KOPT-K1 (cell line): Measurements from ENCODE around the gene ANKLE2.
"Not testable (repeated sequence)": the region's sequence is repeated elsewhere in the genome, so short reads cannot be mapped to it uniquely, and the experiment has no call there.

Experiments used
- H3K27ac ChIP-seq: fragments of 200-600 bp; sonication (generic); 2 replicates; pipeline ENCODE4 v1.5.1; 2016; ENCODE audit warnings: antibody characterized with exemption, mild to moderate bottlenecking, low read depth, low read length; ENCODE audit not compliant: poor library complexity, severe bottlenecking
- H3K36me3 ChIP-seq: fragments of 200-600 bp; sonication (generic); 2 replicates; pipeline ENCODE4 v1.5.1; 2017; ENCODE audit warnings: antibody characterized with exemption, mild to moderate bottlenecking, low read length, moderate library complexity; ENCODE audit not compliant: insufficient read depth
- H3K9me3 ChIP-seq: fragments of 200-600 bp; sonication (generic); 2 replicates; pipeline ENCODE4 v1.5.1; 2017; ENCODE audit warnings: antibody characterized with exemption, low read length, mild to moderate bottlenecking; ENCODE audit not compliant: insufficient read depth, poor library complexity, severe bottlenecking

Gene ANKLE2

GRCh38 chr12:132771126-132771838, 9.7 kb upstream of the ANKLE2 start:
- no peaks in the 10 kb centered on the region for H3K9me3 ChIP-seq
- H3K36me3 ChIP-seq, result peaks cover 68% of the 10 kb centered on the region
- H3K27ac ChIP-seq, result peak overlapping the region; percentile 73

DNA sequence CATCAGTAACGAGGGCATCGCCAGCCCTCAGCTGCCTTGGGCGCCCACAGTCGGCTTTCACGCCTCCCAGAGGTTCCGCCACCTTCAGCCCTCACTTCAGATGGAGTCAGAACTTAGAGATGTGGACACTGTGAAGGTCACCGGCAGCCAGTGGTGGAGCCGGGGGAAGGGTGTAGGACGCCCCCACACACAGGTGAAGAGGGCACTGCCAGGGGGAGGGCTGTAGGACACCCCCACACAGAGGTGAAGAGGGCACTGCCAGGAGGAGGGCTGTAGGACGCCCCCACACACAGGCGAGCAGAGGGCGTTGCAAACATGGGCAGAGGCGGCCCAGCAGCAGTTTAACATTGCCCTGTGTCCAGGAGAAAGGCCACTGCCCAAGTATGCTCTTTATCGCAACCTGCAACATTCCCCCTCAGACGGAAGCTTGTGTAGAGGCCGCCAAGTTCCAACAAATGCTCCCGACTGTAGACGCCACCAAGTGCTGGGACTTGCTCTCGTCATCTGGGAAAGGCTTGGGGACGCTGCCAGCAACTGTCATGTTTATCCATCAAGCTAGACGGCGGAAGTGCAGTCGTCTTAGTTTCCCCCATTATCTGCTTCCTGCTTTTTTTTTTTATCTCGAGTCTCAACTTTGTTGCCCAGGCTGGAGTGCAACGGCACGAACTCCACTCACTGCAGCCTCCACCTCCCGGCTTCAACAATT, 4.9 kb upstream of the ANKLE2 start:
- Histone ChIP-seq H3K9me3 (no peaks in the 10 kb centered on the region), H3K27ac (peak overlapping the region; percentile 71), H3K36me3 (peaks cover 22% of the 10 kb centered on the region)

DNA sequence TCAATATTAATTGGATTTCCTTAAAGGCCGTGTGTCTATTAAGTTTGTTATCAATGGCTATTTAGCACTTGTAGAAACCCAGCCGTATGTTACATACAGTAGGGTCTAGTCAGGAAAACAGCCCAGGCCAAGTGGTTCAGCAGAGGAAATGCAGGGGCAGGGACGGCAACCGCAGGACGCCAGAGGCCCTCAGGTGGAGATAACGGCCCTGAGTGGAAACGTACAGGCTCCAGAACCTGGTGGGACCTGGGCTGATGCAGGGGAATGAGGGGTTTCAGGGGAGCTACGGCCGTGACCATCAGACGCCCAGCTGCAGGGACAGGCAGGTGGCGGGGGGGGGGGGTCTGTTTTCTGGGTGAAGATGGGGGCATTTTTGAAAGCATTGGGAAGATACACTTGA, 3.7 kb upstream of the ANKLE2 start:
- no peaks in the 10 kb centered on the region for H3K9me3 ChIP-seq
- peak overlapping the region; percentile 71 for H3K27ac ChIP-seq
- peaks cover 22% of the 10 kb centered on the region for H3K36me3 ChIP-seq

DNA sequence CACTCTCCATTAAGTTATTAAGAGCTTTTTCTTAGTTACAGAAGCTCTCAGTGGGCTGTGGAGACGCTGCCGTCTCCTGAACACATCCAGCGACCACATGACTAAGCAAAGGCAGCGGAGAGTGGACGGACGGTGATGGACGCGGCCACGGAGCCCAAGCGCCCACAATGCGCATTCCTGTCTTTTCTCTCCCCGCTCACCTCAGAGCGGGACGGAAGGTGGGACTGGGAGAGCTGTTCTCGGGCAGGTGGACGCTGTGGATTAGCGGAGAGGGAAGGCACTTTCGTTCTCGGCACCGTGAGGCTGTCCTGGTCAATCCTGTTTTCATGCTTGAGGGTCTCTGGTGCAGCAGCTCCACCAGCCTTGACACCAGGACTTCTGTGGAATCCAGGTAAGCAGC, 2.6 kb upstream of the ANKLE2 start:
- Histone ChIP-seq H3K27ac (no peak overlapping the region), H3K9me3 (no peaks in the 10 kb centered on the region), H3K36me3 (peaks cover 22% of the 10 kb centered on the region)

DNA sequence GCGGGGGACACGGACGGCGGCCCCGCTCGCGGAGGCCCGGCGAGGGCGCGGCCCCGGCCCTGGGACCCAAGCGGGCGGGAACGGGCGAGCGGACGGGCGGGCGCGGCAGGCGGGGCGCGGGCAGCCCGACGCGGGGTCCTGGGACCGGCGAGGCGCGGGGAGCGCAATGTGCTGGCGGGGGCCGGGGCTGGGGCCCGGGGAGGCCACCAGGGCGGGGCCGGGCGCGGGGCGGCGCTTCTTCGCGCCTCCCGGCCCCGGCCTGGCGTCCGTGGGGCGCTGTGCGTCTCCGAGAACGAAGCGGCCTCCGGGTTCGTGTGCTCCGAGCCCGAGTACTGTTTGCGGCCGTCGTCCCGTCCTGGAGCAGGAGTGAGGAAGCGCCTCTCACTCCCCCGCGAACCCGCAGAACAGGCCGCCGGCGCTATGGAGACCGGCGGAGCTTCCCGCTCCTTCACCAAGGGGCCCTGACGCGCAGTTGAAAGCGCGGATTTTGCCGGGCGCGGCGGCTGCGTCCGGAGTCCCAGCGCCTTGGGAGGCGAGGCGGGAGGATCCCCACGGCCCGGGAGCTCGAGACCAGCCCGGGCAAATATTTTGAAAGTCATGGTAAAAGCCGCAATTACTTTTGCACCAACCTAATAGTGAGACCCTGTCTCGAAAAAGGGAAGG, 420 bp upstream of the ANKLE2 start:
- Histone ChIP-seq H3K9me3 (no peaks in the 10 kb centered on the region), H3K27ac (peak overlapping the region; percentile 98), H3K36me3 (peaks cover 34% of the 10 kb centered on the region)

GRCh38 chr12:132759359-132759758, 2.3 kb downstream of the ANKLE2 start:
- no peaks in the 10 kb centered on the region for H3K9me3 ChIP-seq
- H3K27ac ChIP-seq, result no peak overlapping the region
- H3K36me3 ChIP-seq, result peaks cover 60% of the 10 kb centered on the region

GRCh38 chr12:132758825-132759224, 2.8 kb downstream of the ANKLE2 start:
- not testable (repeated sequence) for H3K27ac ChIP-seq, H3K9me3 ChIP-seq
- H3K36me3 ChIP-seq, result peaks cover 66% of the 10 kb centered on the region

DNA sequence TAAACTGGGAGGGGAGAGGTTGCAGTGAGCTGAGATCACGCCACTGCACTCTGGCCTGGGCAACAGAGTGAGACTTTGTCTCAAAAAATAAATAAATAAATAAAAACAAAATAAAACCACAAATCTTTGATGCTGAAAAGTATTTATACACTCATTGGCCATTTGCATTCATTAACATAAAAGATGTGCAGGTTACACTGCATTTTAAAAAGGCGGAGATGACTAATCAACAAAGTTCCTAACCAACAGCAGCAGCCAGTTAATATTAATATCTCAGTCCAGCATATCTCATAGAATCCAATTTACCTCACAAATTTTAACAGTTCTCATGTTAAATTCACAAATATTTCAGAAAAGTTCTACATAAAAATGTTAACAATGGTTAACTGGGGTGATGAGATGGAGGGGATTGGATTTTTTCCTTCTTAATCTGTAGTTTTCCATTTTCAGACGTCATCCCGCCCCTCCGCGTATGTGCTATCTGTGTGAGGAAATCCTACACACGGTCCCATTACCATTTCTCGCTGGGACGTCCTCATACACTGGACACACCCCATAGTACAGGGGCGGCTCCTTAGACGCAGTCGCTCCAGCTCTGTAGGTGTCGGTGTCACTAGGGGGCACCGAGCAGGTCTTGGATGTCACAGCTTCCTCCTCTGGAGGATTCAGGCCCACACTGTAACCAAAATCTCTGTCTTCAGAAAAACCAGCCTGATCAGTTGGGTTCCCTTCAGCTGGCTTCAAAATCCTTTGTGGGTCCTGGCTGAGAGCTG, 7.3 kb downstream of the ANKLE2 start:
- H3K9me3 ChIP-seq, result no peaks in the 10 kb centered on the region
- H3K36me3 ChIP-seq, result peaks cover 100% of the 10 kb centered on the region
- no peak overlapping the region for H3K27ac ChIP-seq

DNA sequence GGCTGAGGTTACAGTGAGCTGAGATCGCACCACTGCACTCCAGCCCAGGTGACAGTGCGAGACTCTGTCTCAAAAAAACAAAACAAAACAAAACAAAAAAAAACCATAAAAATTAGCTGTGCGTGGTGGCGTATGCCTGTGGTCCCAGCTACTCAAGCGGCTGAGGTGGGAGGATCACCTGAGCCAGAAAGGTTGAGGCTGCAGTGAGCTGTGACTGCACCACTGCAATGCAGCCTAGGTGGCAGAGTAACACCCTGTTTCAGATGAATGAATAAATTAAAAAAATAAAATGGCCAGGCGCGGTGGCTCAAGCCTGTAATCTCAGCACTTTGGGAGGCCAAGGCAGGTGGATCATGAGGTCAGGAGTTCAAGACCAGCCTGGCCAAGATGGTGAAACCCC, 8.0 kb downstream of the ANKLE2 start:
- H3K27ac ChIP-seq, H3K9me3 ChIP-seq: not testable (repeated sequence)
- H3K36me3 ChIP-seq, result peaks cover 100% of the 10 kb centered on the region

DNA sequence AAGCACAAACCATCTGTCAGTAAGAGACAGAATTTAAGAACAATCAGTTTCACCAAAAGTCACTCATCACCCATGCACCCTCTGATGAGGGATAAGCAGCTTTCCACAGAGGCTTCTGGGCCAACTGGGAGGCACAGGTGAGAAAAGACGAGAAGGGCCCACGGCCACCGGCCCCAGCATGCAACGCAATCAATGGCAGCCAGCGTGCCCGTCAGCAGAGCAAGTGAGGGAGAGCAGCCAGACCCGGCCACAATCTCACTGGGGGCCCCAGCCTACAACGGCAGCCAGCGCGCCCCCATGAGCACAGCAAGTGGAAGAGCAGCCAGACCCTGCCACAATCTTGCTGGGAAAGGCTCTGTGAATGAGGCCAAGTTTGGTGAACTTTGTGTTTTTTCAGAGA, 13.3 kb downstream of the ANKLE2 start:
- Histone ChIP-seq H3K36me3 (peaks cover 100% of the 10 kb centered on the region), H3K27ac (no peak overlapping the region), H3K9me3 (no peaks in the 10 kb centered on the region)

DNA sequence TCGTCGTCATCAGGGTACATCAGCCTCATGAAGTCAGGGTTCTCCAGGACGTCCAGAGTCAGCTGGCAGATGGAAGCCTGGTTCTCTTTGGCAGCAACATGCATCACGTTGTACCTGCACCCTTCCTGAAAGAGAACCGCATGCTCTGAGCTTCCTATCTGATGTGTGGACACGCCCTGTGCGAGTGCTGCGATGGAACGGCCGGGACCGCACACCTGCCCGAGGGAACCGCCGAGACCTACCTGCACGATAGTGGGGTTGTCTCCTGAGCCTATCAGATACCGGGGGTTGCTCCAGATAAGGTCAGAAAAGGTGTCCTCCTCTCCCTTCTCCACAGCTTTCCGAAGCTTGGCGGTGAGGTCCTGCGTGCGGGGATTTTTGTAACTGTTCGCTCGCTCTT, 13.7 kb downstream of the ANKLE2 start:
- no peak overlapping the region for H3K27ac ChIP-seq
- peaks cover 100% of the 10 kb centered on the region for H3K36me3 ChIP-seq

GRCh38 chr12:132747395-132747794, 14.2 kb downstream of the ANKLE2 start:
- Histone ChIP-seq H3K27ac (no peak overlapping the region), H3K36me3 (peaks cover 100% of the 10 kb centered on the region)

More for the DNA sequence above, 13.7 kb downstream of the ANKLE2 start:
- no peaks in the 10 kb centered on the region for H3K9me3 ChIP-seq

GRCh38 chr12:132746613-132747012, 15.0 kb downstream of the ANKLE2 start:
- no peaks in the 10 kb centered on the region for H3K9me3 ChIP-seq
- no peak overlapping the region for H3K27ac ChIP-seq
- H3K36me3 ChIP-seq, result peaks cover 100% of the 10 kb centered on the region

More at GRCh38 chr12:132747395-132747794, 14.2 kb downstream of the ANKLE2 start:
- no peaks in the 10 kb centered on the region for H3K9me3 ChIP-seq

DNA sequence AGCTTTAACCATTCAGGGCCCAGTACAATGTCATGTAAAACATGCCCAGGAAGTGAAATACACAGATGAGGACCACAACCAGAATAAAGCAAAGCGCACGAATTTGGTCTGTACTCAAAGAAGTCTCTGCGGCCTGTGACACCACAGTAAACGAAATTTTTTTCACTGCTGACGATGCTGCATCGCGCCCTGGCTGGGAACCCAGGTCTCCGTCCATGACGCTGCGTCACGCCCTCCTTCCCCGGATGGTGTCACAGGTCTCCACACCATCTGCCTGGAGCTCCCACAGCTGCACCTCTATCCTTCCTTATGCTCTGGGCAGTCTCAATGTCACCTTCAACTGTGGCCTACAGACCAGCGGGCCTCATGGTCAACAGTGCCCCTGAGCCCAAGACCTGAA, 17.8 kb downstream of the ANKLE2 start:
- Histone ChIP-seq H3K9me3 (no peaks in the 10 kb centered on the region), H3K27ac (no peak overlapping the region), H3K36me3 (peaks cover 100% of the 10 kb centered on the region)

GRCh38 chr12:132741620-132742019, 20.0 kb downstream of the ANKLE2 start:
- Histone ChIP-seq H3K36me3 (peaks cover 100% of the 10 kb centered on the region), H3K9me3 (no peaks in the 10 kb centered on the region), H3K27ac (no peak overlapping the region)
